ENCODE data around the gene FIS1.
"Not testable (repeated sequence)": the region's sequence is repeated elsewhere in the genome, so short reads cannot be mapped to it uniquely, and the experiment has no call there.

FIS1 gene

DNA sequence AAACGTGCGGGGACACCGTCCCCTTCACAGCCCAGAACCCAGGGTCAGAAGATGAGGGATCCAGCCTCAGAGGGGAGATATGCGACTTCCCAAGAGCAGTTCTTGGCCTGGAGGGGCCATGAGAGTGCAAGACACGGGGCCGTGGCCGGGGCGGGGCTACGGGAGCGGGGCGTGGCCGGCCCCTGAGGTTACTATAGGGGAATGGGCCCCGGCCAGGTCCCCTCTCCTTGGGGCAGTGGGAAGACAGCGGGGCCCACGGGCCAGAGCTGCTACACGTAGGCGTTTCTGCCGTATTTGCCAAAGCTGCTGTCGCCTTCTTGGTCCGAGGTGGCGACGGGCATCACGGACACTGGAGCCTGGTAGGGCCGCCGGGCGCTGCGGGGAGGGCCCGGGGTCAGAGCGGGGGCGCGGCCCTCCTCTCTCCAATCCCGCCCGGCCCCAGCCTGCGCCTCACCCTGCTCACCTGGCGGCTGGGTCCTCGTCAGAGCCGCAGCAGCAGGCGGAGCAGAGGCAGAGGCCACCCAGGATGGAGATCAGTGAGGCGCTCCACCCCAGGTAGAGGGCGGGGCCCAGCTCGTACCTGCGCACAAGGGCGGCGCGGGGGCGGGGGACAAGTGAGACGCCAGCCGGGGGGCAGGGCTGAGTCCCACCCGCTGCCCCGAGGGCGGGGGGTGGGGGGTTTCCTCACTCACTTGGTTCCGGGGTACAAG is 12.6 kb downstream of the FIS1 start:
- DNase-seq: no peak

DNA sequence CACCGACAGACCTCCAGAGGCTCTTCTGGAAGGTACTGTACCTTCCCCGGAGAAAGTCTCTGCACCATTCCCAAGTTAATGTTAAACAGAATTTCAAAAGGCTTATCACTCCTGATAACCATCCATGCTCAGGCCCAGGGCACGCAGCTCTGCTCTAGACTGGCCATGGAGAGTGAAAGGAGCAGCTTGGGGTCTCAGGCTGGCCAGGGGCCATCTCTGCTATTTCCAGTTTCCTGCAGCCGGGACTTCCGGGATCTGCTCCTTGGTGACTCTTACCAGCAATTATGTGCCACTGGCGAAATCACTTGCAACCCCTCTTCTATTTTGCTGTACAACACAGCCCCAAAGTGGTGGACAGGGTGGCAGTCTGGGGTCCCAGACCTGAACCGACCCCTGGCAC is 13.2 kb downstream of the FIS1 start:
- DNase-seq: no peak

DNA sequence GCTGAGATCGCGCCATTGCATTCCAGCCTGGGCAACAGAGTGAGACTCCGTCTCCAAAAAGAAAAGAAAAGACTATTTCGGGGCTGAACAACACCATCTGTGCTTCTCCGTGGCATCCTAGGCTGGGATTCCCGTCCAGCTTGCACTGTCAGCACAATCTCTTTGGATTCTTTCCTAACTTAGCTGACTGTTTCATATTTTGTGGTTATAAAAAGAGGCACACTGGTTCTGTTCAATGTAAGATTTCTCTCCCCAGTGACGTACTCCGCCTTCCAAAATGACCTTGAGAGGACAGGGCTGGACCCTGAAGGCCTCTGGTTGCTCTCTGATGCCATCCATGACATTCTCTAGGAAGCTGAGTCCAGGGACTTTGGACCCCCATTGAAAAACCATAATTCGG is 18.2 kb downstream of the FIS1 start:
- no peak for DNase-seq

GRCh38 chr7:101225650-101226049 is 19.2 kb downstream of the FIS1 start:
- no peak for DNase-seq

- DNase-seq: no peak
Observed at GRCh38 chr7:101223528-101223927, 21.4 kb downstream of the FIS1 start.

- DNase-seq: no peak
Observed at GRCh38 chr7:101222275-101222830, 22.5 kb downstream of the FIS1 start.

GRCh38 chr7:101220295-101220694 is 24.6 kb downstream of the FIS1 start:
- DNase-seq: no peak

GRCh38 chr7:101218236-101219125 is 26.4 kb downstream of the FIS1 start:
- DNase-seq: peak; percentile 60

GRCh38 chr7:101217388-101218235 is 27.3 kb downstream of the FIS1 start, which contains the start of the genes PLOD3 and ZNHIT1:
Gene PLOD3 (minus strand): TSS chr7:101217581. CDS start chr7:101217274, 307 bp downstream.
Gene ZNHIT1 (plus strand): TSS chr7:101218165. CDS start chr7:101218196, 31 bp downstream.
- DNase-seq: peak; percentile 99

GRCh38 chr7:101216860-101217387 is 28.0 kb downstream of the FIS1 start:
- peak; percentile 22 for DNase-seq

GRCh38 chr7:101216001-101216859 is 28.7 kb downstream of the FIS1 start:
- no peak for DNase-seq

GRCh38 chr7:101212014-101212413 is 32.9 kb downstream of the FIS1 start:
- DNase-seq: no peak

GRCh38 chr7:101211501-101211900 is 33.4 kb downstream of the FIS1 start:
- no peak for DNase-seq

DNA sequence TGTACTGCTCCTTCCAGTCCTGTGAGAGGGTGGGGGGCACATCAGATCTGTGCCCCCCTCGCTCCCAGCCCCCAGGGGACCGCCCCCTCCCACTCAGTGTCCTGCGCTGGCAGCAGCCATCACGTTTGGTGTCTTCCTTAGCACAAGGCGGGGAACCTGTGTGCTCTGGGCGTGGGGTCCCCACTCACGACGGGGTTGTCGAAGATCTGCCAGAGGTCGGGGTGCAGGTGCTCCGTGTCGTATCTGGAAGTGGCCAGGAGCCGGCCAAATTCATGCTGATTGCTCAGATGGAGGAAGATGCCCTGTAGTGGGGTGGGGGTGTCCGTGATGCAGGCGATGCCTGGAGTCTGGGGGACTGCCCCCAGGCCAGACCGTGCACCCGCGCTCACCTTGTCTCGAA is 34.7 kb downstream of the FIS1 start:
- no peak for DNase-seq

DNA sequence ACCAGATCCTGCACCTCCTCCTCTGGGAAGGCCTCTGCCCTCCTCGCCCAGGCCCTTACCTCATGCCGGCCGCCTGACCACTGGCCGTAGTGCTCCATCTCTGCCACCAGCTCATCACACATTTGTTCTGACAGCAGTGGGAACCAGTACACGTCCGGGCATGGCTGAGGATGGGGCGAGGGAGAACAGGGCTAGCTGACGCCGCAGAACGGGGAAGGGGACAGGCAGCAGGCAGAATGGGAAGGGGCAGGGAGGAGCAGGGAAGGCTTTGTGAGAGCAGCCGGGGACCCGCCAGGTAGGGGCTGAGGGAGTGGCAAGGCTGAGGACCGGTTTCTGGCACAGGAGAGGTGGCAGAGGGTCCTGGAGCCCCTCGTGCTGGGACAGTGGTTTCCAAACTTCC is 36.1 kb downstream of the FIS1 start:
- no peak for DNase-seq

GRCh38 chr7:101207459-101207858 is 37.4 kb downstream of the FIS1 start:
- no peak for DNase-seq

DNA sequence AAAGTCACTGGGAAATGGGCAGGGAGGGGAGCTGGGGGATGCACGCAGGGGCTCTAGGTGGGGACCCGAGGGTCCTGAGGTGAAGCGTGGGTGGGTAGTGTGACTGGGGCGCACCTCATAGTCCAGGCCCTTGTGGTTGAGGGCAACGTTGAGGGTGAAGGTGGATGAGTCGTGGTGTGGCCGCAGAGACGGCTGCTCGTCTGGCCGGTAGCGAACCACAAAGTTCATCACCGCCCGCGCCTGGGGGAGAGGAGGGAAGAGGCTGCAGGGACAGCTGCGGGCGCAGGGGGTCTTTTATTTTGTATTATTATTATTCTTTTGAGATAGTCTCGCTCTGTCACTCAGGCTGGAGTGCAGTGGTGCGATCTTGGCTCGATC is 38.2 kb downstream of the FIS1 start:
- no peak for DNase-seq

DNA sequence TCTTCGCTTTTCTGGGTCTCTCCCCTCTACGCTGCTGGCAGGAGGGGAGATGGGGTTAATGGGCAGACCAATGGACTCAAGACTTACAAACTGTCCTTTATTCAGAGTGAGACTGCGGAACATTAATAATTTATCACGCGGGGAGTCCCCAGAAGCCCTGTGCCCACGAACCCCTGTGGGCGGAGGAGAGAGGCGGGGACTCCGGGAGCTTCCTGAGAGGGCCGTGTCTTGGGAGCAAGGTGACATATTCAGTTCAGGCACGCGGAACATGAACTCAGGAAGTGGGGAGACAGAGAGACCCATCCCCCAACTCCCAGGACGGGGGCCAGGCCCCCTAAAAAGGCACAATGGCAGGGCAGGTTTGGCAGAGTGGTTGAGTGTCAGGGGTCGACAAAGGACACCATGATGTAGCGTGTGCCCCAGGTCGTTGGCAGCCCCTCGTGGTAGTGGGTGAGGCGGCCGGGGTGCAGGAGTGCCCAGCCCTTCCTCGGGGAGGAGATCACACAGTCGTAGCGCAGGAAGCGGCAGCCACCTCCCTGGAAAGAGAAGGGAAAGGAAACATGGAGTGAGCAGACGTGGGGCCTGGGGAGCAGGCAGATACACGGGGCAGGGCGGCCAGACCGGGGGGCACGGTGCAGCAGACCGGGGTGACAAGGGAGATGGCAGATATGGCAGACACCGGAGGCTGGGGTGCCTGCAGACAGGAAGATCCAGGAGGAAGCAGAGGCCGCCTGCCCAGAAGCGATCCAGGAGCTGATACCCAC is 38.8 kb downstream of the FIS1 start:
- DNase-seq: no peak

GRCh38 chr7:101203740-101204738 is 40.8 kb downstream of the FIS1 start:
- not testable (repeated sequence) for DNase-seq

- DNase-seq: no peak
Observed at GRCh38 chr7:101202603-101202918, 42.3 kb downstream of the FIS1 start.
